Ecto neural progenitor cell (in vitro differentiated cells): ENCODE measurements around the gene CEND1.
A peak's percentile ranks its signal among the peaks of the same experiment; 100 is the strongest.
"Not testable (repeated sequence)": the region's sequence is repeated elsewhere in the genome, so short reads cannot be mapped to it uniquely, and the experiment has no call there.

Source experiments
- DNase-seq: peaks from one replicate; pipeline ENCODE4 v3.0.0-alpha.2; 2018; ENCODE audit warnings: low spot score

CEND1 gene

GRCh38 chr11:763549-764321 is 26.2 kb downstream of the CEND1 start:
- no peak for DNase-seq

- DNase-seq, result no peak
Measured at GRCh38 chr11:763073-763463, 26.8 kb downstream of the CEND1 start.

- DNase-seq, result no peak
Measured at GRCh38 chr11:762421-763072, 27.3 kb downstream of the CEND1 start.

GRCh38 chr11:761526-762108 is 28.3 kb downstream of the CEND1 start:
- no peak for DNase-seq

DNA sequence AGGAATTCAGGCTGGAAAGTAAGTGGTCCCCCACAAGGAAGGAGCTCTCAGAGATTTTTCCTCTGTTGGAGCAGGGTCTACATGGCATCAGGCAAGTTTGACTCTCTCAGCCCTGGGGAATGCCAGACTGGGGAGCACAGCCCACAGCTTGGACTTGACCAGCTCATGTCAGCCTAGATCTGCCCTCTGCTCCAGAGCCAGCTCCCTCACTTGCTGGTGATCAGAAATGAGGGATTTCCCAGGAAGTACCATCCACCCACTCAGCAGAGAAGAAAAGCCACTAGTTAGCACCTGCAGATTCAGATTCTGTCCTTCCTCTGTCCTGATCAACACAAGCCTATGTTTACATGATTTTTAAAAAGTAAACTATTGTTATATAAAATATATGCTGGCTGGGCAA is 29.7 kb downstream of the CEND1 start:
- no peak for DNase-seq

- no peak for DNase-seq
Measured at GRCh38 chr11:749731-750130, 40.2 kb downstream of the CEND1 start.

- no peak for DNase-seq
Measured at GRCh38 chr11:748007-748359, 41.9 kb downstream of the CEND1 start.

DNA sequence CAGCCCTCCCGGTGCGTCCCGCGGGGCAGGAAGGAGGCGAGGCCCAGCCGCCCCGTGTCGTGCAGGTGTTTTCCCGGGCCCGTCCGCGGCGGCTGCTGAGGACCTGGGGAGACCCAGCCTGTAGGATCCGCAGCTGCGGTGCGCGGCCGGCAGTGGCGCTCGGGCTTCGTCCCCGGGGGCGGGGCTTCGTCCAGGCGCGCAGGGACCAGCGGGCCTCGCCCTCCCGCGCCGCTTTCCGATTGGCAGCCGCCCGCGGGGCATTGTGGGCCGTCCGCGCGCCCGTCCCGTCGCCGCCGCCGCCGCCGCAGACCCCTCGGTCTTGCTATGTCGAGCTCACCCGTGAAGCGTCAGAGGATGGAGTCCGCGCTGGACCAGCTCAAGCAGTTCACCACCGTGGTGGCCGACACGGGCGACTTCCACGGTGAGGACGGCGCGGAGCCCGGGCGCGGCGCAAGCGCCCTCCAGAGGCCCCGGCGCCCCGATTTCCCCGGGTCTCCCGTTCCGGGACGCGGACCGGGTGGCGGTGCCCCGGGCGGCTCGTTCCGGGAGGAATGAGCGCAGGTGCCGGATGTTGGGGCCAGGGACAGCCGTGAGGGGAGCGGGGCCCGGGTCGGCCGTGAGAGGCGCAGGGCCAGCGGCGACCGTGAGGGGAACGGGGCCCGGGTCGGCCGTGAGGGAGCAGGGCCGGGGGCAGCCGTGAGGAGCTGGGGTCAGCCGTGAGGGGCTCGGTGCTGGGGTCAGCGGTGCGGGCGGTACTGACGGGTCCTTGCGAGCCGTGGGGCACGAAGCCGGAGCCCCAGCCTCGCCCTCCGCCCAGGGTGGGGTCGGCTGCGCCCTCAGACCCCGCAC is 42.5 kb downstream of the CEND1 start, which contains the start of gene TALDO1:
TSS of gene TALDO1 (plus strand) at position 307 of the 849 bp plus-strand sequence. CDS start at position 325, 18 bp downstream.
- peak; percentile 97 for DNase-seq

- no peak for DNase-seq
Measured at GRCh38 chr11:746289-747157, 43.4 kb downstream of the CEND1 start.

DNA sequence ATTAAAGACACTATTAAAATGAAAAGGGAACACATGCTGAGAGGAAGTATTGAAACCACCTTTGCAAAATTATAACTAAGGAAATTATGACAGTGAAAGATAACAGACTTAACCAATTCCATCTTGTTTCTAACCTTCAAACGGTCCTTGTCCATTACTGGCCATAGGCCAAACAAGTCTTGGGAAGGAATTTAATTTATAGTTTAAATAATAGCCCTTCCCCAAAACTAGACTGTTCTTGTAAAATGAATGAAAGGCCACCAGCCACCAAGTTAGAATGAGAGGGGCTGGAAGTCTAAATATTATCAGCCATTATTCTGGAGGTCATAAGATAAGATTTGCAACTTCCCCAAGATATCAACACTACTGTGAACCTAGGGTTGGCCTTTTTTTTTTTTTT is 44.5 kb downstream of the CEND1 start:
- DNase-seq, result no peak

- DNase-seq, result no peak
Measured at GRCh38 chr11:742571-743201, 47.2 kb downstream of the CEND1 start.

GRCh38 chr11:742156-742546 is 47.7 kb downstream of the CEND1 start:
- no peak for DNase-seq

- DNase-seq, result not testable (repeated sequence)
Measured at GRCh38 chr11:737899-738298, 52.0 kb downstream of the CEND1 start.

DNA sequence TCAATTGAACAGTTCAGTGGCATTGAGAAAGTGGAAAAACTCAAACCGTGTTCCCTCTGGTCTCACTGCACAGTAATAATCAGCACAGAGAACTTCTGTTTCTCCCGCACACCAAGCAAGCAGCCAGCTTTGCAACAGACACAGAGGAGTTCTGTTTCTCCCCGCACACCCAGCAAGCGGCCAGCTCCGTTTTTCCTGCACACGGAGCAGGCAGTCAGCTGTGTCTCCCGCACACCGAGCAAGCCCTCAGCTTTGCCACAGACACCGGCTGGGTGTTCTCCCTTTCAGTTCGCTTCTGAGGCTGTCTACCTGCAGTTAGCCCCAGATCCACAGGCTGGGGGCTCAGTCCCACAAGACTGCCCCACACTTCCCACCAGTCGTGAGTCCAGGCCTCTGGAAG is 52.5 kb downstream of the CEND1 start:
- no peak for DNase-seq
